ENCODE measurements around the gene POLR2I.
A peak's percentile ranks its signal among the peaks of the same experiment; 100 is the strongest.

The POLR2I gene

DNA sequence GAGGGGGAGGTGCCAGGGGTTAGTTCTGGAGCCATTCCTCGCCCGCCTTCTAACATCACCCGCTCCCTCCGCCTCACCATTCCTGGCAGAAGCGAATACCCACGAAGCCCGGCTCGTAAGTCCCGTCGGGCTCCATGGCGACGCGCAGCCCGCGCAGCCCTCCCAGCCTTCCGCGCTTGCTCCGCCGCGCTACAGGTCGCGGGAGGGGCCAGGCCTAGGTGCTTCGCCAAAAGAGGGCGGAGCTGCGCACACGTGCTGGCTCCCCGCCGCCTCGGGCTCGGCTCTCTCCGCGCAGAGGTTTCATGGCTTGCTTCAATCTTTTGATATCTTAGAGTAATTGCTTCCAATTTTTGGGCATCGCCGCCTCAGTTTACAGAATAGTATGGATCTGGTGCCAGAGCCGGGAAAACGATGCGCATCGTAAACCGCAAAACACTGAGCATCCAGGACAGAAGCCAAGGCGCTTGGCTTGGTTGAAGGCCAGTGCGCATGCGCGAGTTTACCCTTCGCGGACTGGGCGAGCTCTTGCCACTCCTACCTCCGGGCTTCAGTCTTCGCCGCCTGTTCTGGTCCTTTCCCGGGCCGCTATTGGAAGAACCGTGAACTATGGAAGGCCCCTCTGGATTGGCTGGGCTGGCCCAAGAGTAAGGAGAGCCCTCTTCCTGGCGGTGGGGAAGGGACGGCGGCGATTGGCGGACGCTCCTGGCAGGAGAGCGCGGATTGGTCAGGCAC lies at the start of gene POLR2I:
Gene POLR2I (minus strand): TSS at position 155 of the 732 bp plus-strand sequence. CDS start 19 bp downstream, at position 136.
- H3K27me3 ChIP-seq (ENCODE audit: control insufficient read depth, insufficient read depth, low read length), result no peaks in the 10 kb centered on the region
- H3K27ac ChIP-seq (ENCODE audit: low read length), result peak within 1 kb of the TSS; percentile 86
- H3K9ac ChIP-seq (ENCODE audit: low read length), result peak within 1 kb of the TSS; percentile 83
- no peaks in the 10 kb centered on the region for H3K9me3 ChIP-seq (ENCODE audit: control insufficient read depth, low read depth, low read length)
- peaks cover 6% of the 10 kb centered on the region for H3K4me1 ChIP-seq (ENCODE audit: control insufficient read depth, low read depth, low read length)
- H3K4me3 ChIP-seq (ENCODE audit: low read length), result peak within 1 kb of the TSS; percentile 83
- peaks cover 25% of the 10 kb centered on the region for H3K36me3 ChIP-seq (ENCODE audit: control insufficient read depth, low read depth, low read length)

DNA sequence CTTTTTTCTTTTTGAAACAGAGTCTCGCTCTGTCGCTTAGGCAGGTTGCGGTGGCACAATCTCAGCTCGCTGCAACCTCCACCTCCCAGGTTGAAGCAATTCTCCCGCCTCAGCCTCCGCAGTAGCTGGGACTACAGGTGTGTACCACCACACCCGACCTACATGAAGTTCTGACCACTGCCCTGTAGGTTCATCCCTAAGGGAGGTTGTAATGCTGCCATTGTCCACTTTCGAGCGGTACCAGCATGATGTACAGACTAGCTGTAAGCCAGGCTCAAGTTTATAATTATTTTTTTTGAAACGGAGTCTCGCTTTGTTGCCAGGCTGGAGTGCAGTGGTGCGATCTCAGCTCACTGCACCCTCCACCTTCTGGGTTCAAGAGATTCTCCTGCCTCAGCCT lies 49.1 kb upstream of the POLR2I start:
- Histone ChIP-seq H3K4me3 (ENCODE audit: low read length) (no peak overlapping the region), H3K27me3 (ENCODE audit: control insufficient read depth, insufficient read depth, low read length) (no peaks in the 10 kb centered on the region), H3K27ac (ENCODE audit: low read length) (no peak overlapping the region), H3K9me3 (ENCODE audit: control insufficient read depth, low read depth, low read length) (no peaks in the 10 kb centered on the region), H3K4me1 (ENCODE audit: control insufficient read depth, low read depth, low read length) (peaks cover 9% of the 10 kb centered on the region), H3K9ac (ENCODE audit: low read length) (no peak overlapping the region), H3K36me3 (ENCODE audit: control insufficient read depth, low read depth, low read length) (no peaks in the 10 kb centered on the region)

DNA sequence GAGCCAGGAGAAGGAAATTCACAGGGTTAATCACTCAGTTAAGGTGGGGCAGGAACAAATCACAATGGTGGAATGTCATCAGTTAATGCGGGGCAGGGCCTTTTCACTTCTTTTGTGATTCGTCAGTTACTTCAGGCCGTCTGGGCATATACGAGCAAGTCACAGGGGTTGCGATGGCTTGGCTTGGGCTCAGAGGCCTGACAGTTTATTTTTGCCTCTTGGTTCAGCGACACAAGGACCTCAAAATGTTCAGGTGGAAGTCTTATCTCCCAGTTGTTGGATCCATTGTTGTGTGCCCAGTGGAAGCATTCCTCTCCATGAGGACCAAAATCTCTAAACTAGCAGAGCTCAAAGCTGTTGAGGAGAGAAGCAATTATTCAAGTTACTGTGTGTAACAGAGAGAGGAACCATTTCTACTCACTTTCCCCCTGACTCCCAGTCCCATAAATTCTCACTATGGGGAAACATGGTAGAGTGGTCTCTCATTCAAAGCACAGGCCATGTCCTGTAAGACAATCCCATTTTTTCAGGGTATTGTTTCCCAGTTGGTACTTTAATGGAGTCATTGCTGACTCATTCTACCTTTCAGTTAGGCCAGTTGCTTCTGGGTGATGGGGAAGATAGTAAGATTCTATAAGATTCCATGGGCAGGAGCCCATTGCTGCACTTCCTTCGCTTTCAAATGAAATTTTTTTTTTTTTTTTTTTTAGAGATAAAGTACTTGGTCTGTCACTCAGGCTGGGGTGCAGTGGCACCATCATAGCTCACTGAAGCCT lies 46.3 kb upstream of the POLR2I start:
- Histone ChIP-seq H3K9me3 (ENCODE audit: control insufficient read depth, low read depth, low read length) (no peaks in the 10 kb centered on the region), H3K27me3 (ENCODE audit: control insufficient read depth, insufficient read depth, low read length) (no peaks in the 10 kb centered on the region), H3K36me3 (ENCODE audit: control insufficient read depth, low read depth, low read length) (no peaks in the 10 kb centered on the region), H3K4me1 (ENCODE audit: control insufficient read depth, low read depth, low read length) (peaks cover 9% of the 10 kb centered on the region), H3K27ac (ENCODE audit: low read length) (no peak overlapping the region), H3K4me3 (ENCODE audit: low read length) (no peak overlapping the region), H3K9ac (ENCODE audit: low read length) (no peak overlapping the region)

DNA sequence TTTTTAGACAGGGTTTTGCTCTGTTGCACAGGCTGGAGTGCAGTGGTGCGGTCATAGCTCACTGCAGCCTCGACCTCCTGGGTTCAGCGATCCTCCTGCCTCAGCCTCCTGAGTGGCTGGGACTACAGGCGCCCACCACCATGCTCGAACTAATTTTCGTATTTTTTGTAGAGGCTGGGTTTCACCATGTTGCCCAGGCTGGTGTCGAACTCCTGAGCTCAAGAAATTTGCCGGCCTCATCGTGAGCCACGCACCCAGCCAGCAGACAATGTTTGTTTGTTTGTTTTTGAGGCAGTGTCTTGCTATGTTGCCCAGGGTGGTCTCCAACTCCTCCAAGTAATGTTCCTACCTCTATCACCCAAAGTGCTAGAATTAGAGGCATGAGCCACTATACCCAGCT lies 38.5 kb upstream of the POLR2I start:
- Histone ChIP-seq H3K4me3 (ENCODE audit: low read length) (no peak overlapping the region), H3K36me3 (ENCODE audit: control insufficient read depth, low read depth, low read length) (peaks cover 19% of the 10 kb centered on the region), H3K27ac (ENCODE audit: low read length) (no peak overlapping the region), H3K4me1 (ENCODE audit: control insufficient read depth, low read depth, low read length) (no peaks in the 10 kb centered on the region), H3K9me3 (ENCODE audit: control insufficient read depth, low read depth, low read length) (no peaks in the 10 kb centered on the region), H3K9ac (ENCODE audit: low read length) (no peak overlapping the region), H3K27me3 (ENCODE audit: control insufficient read depth, insufficient read depth, low read length) (no peaks in the 10 kb centered on the region)

- Histone ChIP-seq H3K36me3 (ENCODE audit: control insufficient read depth, low read depth, low read length) (peaks cover 19% of the 10 kb centered on the region), H3K4me3 (ENCODE audit: low read length) (no peak within 1 kb of the TSS), H3K4me1 (ENCODE audit: control insufficient read depth, low read depth, low read length) (no peaks in the 10 kb centered on the region), H3K9ac (ENCODE audit: low read length) (no peak within 1 kb of the TSS), H3K9me3 (ENCODE audit: control insufficient read depth, low read depth, low read length) (no peaks in the 10 kb centered on the region), H3K27me3 (ENCODE audit: control insufficient read depth, insufficient read depth, low read length) (no peaks in the 10 kb centered on the region), H3K27ac (ENCODE audit: low read length) (no peak within 1 kb of the TSS)
These were observed 37.8 kb upstream of the POLR2I start, which contains the start of gene COX7A1 for GRCh38 chr19:36152352-36153091. TSS of gene COX7A1 (minus strand) at chr19:36152447. CDS start at chr19:36152407, 40 bp downstream.

GRCh38 chr19:36152019-36152351 lies 37.3 kb upstream of the POLR2I start:
- Histone ChIP-seq H3K4me3 (ENCODE audit: low read length) (no peak overlapping the region), H3K27me3 (ENCODE audit: control insufficient read depth, insufficient read depth, low read length) (no peaks in the 10 kb centered on the region), H3K27ac (ENCODE audit: low read length) (no peak overlapping the region), H3K9ac (ENCODE audit: low read length) (no peak overlapping the region), H3K36me3 (ENCODE audit: control insufficient read depth, low read depth, low read length) (peaks cover 22% of the 10 kb centered on the region), H3K4me1 (ENCODE audit: control insufficient read depth, low read depth, low read length) (no peaks in the 10 kb centered on the region), H3K9me3 (ENCODE audit: control insufficient read depth, low read depth, low read length) (no peaks in the 10 kb centered on the region)

DNA sequence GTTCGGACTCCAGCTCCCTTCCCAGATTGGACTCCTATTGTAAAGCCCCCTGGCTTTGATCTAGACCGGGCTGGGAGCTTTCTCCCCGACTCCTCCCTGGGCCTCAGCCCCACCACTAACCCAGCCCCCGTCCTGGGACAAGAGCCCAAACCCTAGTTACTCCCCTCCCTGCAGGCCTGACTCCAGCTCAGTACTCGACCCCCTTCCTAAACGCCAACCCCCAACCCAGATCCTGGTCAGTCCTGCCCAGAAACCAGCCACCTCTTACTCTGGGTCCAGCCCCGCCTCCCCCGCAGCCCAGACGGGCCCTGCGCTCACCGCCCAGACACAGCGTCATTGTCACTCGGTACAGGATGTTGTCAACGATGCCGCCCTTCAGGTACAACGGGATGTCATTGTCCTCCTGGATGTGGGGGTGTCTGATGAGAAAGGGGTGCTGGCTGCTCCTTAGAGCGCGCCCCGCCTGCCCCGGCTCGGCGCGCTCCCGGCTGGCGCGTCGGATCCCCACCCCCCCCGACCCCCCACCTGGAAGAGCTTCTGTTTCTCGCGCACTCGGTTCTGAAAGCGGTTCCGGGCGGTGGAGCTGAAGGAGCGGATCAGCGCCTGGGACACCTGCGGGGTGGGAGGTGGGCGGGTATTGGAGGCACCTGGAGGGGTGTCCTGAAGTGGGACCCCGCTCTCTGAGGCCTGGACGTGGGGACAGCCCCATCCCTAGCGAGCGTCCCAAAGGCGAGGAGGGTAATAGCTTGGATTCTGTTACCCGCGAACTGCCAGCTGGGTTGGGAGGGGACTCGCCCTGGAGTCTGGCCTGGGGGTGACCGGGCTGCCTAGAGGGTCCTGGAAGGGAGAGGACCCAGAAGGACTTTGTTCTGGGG lies 36.7 kb upstream of the POLR2I start:
- H3K9me3 ChIP-seq (ENCODE audit: control insufficient read depth, low read depth, low read length), result no peaks in the 10 kb centered on the region
- H3K4me3 ChIP-seq (ENCODE audit: low read length), result no peak overlapping the region
- no peaks in the 10 kb centered on the region for H3K4me1 ChIP-seq (ENCODE audit: control insufficient read depth, low read depth, low read length)
- no peaks in the 10 kb centered on the region for H3K27me3 ChIP-seq (ENCODE audit: control insufficient read depth, insufficient read depth, low read length)
- H3K9ac ChIP-seq (ENCODE audit: low read length), result no peak overlapping the region
- H3K36me3 ChIP-seq (ENCODE audit: control insufficient read depth, low read depth, low read length), result peaks cover 28% of the 10 kb centered on the region
- H3K27ac ChIP-seq (ENCODE audit: low read length), result no peak overlapping the region

- H3K9me3 ChIP-seq (ENCODE audit: control insufficient read depth, low read depth, low read length), result no peaks in the 10 kb centered on the region
- H3K4me3 ChIP-seq (ENCODE audit: low read length), result no peak overlapping the region
- no peaks in the 10 kb centered on the region for H3K27me3 ChIP-seq (ENCODE audit: control insufficient read depth, insufficient read depth, low read length)
- no peak overlapping the region for H3K9ac ChIP-seq (ENCODE audit: low read length)
- no peaks in the 10 kb centered on the region for H3K4me1 ChIP-seq (ENCODE audit: control insufficient read depth, low read depth, low read length)
- H3K36me3 ChIP-seq (ENCODE audit: control insufficient read depth, low read depth, low read length), result peaks cover 36% of the 10 kb centered on the region
- no peak overlapping the region for H3K27ac ChIP-seq (ENCODE audit: low read length)
These were observed 35.9 kb upstream of the POLR2I start for GRCh38 chr19:36150586-36150985.

- peaks cover 42% of the 10 kb centered on the region for H3K36me3 ChIP-seq (ENCODE audit: control insufficient read depth, low read depth, low read length)
- no peak overlapping the region for H3K27ac ChIP-seq (ENCODE audit: low read length)
- H3K4me1 ChIP-seq (ENCODE audit: control insufficient read depth, low read depth, low read length), result no peaks in the 10 kb centered on the region
- no peak overlapping the region for H3K4me3 ChIP-seq (ENCODE audit: low read length)
- no peaks in the 10 kb centered on the region for H3K27me3 ChIP-seq (ENCODE audit: control insufficient read depth, insufficient read depth, low read length)
- no peak overlapping the region for H3K9ac ChIP-seq (ENCODE audit: low read length)
- H3K9me3 ChIP-seq (ENCODE audit: control insufficient read depth, low read depth, low read length), result no peaks in the 10 kb centered on the region
These were observed 35.2 kb upstream of the POLR2I start for GRCh38 chr19:36149673-36150406.

DNA sequence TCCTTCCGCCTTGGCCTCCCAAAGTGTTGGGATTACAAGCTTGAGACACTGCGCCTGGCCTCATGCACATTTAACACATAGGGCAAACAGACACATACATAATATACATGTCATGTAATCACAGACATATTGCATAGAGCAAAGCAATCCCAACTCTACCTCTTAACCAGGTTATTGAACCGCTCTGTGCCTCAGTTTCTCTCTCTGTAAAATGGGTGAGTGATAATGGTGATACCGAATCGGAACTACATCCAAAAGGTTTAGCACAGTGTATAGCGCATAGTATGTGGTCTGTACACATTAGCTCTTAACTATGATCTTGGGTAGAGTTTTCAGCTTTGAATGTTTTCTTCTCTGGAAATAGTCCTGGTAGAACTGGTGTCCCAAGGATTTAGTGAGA lies 29.9 kb upstream of the POLR2I start:
- Histone ChIP-seq H3K4me3 (ENCODE audit: low read length) (no peak overlapping the region), H3K4me1 (ENCODE audit: control insufficient read depth, low read depth, low read length) (peaks cover 3% of the 10 kb centered on the region), H3K27me3 (ENCODE audit: control insufficient read depth, insufficient read depth, low read length) (no peaks in the 10 kb centered on the region), H3K36me3 (ENCODE audit: control insufficient read depth, low read depth, low read length) (peaks cover 47% of the 10 kb centered on the region), H3K27ac (ENCODE audit: low read length) (no peak overlapping the region), H3K9ac (ENCODE audit: low read length) (no peak overlapping the region), H3K9me3 (ENCODE audit: control insufficient read depth, low read depth, low read length) (no peaks in the 10 kb centered on the region)
